ENCODE measurements around the gene DCST1.

The DCST1 gene

DNA sequence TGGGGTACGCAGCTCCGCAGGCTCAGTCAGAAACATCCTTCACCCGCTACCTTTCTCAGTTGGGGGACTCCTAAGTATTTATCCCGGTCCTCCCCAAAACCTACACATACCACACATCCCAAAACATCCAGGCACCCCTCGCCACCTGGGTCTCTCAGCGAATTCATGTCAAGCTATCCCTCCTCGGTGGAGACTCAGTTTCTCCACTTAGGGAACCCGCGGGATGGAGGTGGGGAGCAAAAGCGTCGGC lies 32.3 kb upstream of the DCST1 start:
- DNase-seq: no peak

GRCh38 chr1:155001675-155002463 lies 31.8 kb upstream of the DCST1 start:
- peak; percentile 98 for DNase-seq

DNA sequence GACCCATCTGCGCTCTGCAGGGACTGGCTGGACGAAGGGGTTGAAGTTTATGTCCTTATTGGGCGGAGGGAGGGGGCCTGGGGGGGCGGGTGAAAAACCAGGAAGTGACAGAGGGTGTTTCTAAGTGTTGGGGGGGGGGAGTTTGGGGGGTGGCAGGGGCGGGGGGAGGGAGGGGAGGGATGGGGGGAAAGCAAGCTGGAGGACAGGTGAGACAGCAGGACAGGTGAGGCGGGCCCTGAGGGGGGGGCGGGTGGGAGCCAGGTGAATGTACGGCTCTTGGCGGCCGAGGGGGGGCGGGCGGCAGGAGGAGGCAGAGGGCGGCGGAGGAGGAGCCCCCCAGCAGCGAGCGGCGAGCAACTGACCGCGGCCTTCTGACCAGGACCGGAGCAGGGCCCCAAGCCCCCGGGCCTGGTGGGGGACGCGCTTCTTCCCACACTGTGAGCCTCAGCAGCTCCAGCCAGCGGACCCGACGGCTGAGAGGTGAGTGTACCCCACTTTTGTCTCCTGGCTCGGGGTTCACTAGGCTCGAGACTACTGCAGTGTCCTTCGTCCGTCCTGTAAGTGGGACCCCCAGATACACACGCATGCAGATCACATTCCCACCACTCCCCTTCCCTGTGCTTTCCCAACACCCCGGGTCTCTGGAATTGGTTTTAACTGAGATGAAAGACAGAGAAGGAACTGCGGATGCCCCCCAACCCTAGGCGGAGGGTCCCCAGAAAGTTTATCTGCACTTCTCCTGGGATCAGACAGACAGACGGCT lies 31.0 kb upstream of the DCST1 start, which contains the start of gene ZBTB7B:
Gene ZBTB7B (plus strand): TSS at position 339 of the 763 bp plus-strand sequence. CDS start 11,859 bp downstream, outside the sequence.
- DNase-seq: no peak

DNA sequence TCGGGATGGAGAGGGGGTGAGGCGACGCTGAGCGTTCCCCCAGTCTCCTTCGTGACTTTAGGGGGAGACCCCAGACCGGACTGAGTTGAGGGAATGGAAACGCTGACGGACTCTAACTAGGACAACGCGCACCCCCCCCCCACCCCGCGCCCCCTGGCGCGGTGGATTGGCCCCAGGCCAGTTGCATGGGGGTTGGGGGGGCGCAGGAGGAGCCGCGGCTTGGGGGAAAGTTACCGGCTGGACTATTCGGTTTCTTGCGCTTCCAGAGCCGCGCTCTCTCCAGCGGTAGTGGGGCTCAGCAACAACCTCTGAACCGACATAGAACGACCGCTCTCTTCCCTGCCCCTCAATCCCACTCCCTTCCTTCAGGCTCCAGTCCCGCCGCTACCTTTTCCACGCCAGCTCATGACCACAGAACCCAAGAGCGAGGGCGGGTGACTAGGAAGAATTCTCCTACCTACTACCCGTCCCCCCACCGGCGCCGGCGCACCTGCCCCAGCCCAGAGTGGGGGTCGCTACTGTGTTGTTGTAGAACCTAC lies 30.3 kb upstream of the DCST1 start:
- no peak for DNase-seq

GRCh38 chr1:155003766-155004351 lies 29.8 kb upstream of the DCST1 start:
- no peak for DNase-seq

DNA sequence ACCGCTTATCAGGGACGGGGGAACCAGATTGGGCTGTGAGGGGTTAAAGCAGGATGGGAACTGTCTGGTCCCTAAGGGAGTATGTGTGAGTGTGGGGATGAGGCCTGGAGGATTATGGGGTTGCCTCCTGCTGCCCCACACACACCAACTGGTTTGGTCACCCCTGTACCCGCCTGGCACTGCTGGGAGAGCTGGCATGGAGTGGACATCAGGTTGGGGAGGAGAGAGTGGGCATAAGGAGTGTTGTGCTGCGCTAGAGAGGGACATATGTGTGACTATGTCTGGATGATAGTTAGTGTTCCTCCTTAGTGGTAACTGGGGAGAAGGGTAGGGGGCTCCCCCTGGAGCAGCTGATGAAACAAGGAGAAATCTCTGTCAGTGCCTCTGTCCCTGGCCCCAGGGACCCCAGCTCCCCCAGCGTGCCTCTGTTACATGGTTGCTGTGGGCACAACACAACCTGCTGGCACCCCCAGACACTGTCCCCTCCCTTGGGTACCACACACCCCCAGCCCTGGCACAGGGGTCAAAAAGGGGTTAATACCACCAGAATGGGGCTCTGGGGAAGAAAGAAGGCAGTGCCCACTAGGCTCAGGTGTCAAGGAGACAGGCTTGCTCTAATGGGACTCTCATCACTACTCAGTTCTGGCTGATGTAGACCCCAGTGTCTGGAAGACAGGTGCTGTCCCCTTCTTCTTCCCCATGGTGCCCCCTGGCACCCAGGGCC lies 29.1 kb upstream of the DCST1 start:
- no peak for DNase-seq

DNA sequence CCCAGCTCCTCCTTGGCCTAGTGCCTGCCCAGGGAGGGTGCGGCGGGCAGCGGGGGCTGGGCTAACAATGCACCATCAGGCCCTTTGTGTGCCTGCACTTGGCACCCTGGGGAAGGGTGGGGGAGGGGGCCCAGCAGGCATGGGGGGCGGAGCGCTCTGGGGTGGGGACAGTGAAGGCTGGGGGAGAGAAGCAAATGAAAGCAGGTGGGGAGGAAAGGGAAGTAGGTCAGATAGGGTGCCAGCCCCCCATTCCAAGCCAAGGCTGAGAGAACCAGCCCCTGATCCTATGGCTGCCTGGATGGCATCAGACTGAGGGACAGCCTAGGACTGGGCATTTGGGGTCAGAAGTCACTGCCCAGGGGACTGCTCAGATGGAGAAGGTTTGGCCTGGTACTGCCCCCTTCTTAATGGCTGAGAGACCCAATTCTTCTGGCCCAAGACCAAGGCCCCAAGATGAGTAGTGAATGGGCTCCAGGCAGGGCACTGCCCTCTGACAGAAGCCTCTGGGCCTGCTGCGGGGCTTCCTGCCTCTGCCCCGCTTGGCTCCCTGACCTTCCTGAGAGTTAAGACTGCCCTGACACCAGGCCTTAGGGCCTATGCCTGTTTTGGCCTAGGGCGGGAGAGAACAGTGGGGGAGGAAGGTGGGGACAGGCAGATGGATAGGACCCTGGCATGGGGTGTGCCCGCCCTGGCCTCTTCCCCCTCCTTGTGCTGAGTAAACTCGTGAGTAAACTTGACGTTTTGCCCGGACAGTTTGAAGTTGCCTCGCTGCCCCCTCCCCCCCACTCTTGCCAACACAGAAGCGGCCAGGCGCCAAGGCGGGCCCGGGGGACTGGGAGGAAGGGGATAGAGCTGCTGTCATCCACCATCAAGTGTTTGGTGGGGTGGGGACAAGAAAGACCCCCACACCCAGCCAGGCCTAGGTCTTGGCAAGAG lies 28.3 kb upstream of the DCST1 start:
- no peak for DNase-seq

DNA sequence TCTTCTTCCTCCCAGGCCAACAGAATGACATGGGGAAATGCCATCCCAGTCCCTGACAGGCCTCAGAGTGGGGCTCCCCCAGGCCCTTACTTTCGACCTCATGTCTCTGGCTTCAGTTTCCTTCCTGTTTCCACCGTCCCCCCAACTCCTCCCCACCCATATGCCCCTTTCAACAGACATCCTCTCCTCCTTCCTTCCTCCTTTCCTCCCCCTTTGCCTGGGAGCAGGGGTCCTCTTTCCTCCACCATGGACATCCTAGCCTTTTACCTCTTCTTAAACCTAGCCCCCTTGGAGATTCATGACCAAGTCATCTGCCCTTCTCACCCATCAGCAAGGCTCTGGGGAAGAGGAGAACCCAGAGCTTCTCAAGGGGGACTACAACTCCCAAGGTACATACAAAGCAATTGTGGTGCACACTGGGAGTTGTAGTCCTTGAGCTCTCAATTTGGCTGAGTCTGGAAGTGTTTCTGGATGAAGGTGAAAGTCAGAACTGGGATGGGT lies 27.0 kb upstream of the DCST1 start:
- DNase-seq: no peak

DNA sequence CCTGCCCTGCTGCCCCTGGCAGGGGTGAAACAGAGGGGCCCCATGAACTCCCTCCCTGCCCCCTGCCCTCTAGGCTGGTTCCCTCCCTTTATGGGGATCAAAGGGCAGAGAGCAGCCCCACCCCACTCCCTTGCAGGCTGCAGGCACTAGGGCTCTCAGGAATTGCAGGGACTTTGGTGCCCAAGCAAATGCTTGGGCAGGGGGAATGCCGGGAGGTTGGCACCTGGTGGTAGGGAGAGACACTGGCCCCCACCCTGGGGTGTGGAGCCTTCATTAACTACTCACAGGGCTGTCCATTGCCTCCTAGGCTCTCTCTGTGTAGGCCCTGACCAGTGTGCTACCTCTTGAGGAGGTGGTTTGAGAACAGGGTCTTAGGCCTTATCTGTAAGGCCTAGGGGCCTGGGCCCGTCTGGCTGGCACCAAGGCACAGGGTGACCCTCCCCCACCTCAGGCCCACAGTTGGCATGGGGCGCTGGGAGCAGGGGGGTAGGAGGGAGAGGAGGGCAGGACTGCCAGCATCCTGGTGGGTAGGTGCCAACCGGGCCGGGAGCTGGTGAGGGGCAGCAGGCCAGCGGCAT lies 26.3 kb upstream of the DCST1 start:
- DNase-seq: no peak

DNA sequence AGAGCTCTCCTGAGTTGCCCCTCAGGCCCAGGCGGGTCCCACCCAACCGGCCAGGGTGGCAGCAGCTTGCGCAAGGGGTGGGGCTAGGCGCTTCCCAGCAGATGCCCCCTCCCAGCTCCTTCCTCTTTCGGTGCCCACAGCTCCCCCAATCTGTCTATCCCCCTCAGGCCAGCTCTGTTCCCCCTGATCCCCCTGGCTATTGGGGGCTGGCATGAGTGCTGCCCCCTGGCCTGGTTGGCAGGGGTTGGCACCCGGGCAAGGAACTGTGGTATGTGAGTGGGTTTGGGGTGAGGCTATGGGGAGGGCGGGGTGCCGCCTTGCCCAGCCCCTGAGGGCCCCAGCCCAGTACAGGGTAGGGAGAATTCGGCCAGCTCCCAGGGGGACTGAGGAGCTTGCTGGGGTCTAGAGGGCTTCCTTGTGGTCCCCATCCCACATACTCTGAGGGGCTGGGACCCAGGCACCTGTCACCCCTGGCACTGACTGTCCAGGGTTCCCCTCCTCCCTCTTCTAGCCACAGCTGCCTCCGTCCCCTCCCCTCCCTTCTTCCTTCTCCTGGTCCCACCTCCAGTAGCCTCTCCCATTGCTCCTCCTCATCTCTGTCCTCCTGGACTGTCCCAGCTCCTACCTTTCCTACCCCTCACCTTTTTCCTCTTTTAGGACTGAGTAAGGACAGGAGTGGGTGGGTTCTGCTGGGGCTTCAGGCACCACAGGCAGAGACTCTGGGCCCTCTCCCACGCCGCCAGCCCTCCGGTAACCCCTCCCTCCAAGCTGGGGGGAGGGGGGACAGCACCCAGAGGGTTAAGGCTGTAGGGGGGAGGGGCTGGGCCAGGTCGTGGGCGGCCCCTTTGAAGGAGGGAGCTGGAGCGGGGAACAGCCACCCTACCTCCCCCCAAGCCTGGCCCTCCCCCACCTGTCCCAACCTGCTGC lies 25.3 kb upstream of the DCST1 start:
- no peak for DNase-seq

DNA sequence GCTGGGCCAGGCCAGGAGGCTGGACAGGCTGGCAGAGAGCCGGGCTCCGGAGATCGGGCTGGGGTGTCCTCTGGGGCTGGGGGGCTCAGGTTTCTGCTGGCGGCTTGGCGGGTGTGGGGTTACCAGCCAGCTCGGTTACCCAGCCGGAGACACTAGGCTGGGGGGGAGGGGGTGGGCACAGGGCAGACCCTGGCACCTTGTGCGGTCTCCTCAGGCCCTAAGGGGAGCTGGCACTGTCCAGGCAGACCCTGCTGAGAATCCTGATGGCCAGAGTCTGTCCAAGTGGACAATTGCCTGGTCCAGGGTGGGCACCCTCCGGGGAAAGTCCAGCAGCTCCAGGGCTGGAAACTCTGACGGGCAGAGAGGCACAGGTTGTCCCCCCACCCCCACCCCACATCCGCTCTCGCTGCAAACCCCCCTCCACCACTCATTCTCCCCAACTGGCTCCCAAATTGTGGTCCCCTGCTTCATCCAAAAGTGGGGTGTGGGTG lies 24.4 kb upstream of the DCST1 start:
- no peak for DNase-seq

DNA sequence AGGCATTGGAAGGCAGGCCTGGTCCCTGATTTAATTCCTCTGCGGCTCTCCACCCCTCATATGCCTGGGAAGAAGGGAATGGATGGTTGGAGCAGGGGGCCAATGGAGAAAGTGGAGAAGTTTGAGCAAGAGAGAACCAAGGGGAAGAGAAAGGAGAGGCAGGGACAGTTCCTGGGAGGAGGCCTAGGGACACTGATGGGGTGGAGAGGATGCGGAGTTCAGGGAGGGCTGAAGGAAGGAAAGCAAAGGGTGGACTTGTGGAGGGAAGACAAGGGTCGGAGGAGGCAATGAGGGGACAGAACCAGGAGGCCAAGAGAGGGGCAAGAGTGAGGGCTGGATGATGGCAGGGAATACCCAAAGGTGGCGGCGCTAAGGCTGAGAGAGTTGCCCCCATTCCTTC lies 23.9 kb upstream of the DCST1 start:
- no peak for DNase-seq

- no peak for DNase-seq
These were observed 23.3 kb upstream of the DCST1 start for GRCh38 chr1:155010211-155010918.

DNA sequence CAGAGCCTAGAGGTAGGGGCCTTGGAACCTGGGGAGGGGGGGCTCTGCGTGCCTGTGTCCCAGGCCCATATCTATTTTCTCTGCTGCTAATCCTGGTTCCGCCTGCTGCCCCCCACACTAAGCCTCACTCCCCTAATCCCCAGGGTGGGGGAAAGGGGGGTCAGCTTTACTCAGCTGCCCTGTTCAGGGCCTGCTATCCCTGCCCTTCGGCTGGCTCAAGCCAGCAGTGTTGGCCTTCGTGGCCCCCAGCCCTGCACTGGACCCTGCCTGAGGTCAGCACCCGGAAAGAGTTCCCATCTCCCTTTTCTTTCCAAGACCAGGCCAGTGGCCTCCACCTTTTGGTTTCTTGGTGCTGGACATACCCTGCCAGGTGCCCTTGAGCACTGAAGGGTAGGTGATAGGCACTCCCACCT lies 22.6 kb upstream of the DCST1 start:
- DNase-seq: no peak

- DNase-seq: no peak
These were observed 22.1 kb upstream of the DCST1 start for GRCh38 chr1:155011437-155012025.

GRCh38 chr1:155012026-155012546 lies 21.5 kb upstream of the DCST1 start:
- peak; percentile 92 for DNase-seq

GRCh38 chr1:155012776-155013602 lies 20.6 kb upstream of the DCST1 start:
- DNase-seq: no peak

DNA sequence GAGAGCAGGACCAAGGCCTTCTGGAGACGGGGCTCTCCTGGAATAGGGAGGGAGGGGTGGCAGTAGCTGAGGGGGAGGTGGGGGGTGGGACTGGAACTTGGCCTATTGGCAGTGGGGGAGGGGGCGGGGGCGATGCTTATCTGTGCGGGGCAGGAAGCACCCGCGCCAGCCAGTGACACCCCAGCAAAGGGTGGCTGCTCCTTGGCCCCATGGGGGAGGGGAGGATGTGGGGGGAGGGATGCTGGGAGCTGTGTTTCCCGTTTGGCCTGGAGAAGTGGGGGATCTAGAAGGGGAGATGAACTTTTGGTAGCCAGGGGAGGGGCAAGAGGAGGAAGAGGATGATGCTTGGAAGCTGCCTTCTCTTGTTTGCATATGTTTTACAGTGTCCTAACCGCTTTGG lies 20.0 kb upstream of the DCST1 start:
- no peak for DNase-seq
